ENCODE measurements around the gene FOLR1.

Gene FOLR1

DNA sequence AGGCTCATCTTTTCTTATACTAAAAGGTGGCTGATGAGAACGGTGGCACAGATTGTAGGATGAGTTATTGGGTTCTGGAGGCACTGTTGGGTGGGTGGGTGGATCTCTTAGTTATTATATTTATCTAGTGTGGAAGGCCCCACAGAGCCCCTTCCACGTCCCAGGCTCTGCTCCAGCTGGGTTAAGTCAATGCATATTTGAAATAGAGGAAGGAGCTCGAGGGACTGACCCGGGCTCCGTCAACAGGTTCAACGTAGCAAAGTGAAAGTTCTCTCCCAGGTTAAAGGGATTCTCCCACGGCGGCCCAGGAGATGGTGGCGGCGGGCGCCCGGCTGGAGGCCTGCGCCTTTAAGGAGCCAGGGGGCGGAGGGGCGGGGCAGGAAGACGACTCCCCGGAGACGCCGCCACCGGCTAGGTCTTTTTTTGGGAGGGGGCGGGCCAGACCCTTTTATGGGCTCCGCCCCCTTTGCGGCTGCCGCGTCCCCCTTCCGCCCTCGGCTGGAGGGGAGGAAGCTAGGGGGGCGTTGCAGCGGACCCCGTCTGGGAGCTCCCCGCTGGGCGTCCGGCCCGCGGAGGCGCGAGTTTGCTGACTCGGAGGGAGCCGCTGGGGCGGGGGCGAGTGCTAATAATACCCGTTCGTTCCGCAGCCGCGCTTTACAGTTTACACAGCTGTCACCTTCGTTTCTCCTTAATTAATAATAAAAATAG, 31.1 kb downstream of the FOLR1 start:
- Mint-ChIP-seq H3K4me3 (peak overlapping the region; percentile 98 to 99), H3K9me3 (no peaks in the 10 kb centered on the region), H3K36me3 (ENCODE audit: insufficient read depth) (peaks cover 9% of the 10 kb centered on the region), H3K4me1 (ENCODE audit: low read depth in 2 of 2) (peaks cover 31 to 36% of the 10 kb centered on the region in 2 donors), H3K27me3 (peaks cover 7 to 9% of the 10 kb centered on the region in 2 donors), H3K27ac (peak overlapping the region; percentile 98)
- DNase-seq = peak; percentile 92 to 93 (median 92)
- peak; percentile 74 for ATAC-seq (replicated peaks)

DNA sequence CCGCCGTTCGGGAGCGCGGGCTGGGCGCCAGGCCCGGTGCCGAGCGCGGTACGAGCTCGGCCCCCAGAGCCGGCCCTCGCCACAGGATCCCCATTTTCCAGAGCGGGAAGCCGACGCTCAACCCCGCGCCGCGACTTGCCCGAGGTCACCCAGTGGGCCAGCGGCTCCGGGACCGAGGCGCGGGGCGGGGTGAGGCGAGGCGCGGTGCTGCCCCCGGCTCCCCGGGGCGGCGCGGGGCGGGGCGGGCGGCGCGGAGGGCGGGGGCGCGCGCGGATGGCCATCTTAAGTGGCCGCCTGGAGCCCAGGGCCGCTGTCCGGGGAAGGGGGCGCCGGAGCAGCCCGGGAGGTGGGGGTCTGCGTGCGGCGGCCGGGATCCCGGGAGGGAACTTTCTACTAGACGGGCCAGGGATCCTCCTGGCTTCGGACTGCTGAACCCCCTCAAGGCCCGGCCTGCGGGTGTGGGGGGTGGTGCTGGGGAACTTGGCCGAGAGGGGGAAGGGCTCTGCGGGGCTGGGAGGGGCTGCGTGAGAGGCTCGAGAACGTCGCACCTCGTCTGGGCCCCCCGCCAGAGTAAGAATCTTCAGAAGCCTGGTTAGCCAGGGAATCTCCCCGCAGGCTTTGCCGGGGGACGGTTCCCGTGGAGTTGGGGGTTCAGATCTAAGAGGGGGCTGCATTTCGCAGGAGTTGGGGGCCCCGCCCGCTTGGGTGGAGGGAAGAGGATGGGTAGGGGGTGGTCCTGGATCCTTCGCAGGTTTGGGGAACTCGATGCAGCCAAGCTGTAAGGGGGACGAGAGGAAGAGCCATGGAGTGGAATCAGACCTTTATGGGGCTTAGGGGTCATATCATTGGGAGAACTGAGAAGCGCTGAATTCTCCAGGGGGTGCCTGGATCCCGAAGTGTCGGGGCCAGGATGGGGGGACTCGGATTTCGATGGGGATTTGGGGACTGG, 31.9 kb downstream of the FOLR1 start:
- Mint-ChIP-seq H3K27me3 (peaks cover 0 to 1% of the 10 kb centered on the region in 2 donors), H3K4me1 (ENCODE audit: low read depth in 2 of 2) (peaks cover 32 to 39% of the 10 kb centered on the region in 2 donors), H3K4me3 (peak overlapping the region; percentile 98 to 99), H3K27ac (peak overlapping the region; percentile 98), H3K9me3 (no peaks in the 10 kb centered on the region), H3K36me3 (ENCODE audit: insufficient read depth) (peaks cover 9% of the 10 kb centered on the region)
- DNase-seq = peak; percentile 40 to 47 (median 42)
- peak; percentile 46 for ATAC-seq (replicated peaks)

GRCh38 chr11:72224564-72225410, 32.8 kb downstream of the FOLR1 start, which contains the start of gene INPPL1:
TSS of gene INPPL1 (plus strand) at chr11:72224767. CDS start at chr11:72224985, 218 bp downstream.
- no peak for ATAC-seq (replicated peaks)

DNA sequence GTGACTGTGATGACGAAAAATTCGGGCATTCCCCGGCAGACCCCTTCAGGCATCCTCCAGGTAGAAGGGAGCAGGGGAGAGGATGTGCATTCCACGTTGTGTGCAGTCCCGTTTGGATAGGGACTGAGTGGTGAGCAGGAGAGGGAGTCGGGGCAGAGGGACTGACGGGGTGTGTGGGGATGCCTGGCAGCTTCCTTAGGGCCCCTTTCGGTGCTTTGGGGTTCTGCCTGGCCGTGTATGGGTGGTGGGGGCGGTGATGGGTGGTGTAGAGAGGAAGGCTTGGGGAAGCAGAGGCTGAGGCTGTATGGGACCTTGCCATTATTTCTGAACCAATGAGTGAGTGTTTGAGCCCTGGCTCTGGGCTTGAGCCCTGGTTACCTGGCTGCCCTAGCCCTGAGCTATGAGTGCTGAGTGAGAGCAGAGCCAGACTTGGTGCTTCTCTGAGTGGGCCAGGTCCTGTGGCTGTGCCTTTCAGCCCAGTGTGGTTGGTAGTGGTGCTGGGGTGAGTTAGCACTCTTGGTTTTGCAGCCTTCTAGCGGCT, 33.5 kb downstream of the FOLR1 start:
- H3K36me3 Mint-ChIP-seq (ENCODE audit: insufficient read depth) = peaks cover 14% of the 10 kb centered on the region
- peak overlapping the region; percentile 98 to 99 for H3K4me3 Mint-ChIP-seq
- no peaks in the 10 kb centered on the region for H3K9me3 Mint-ChIP-seq
- H3K27ac Mint-ChIP-seq = peak overlapping the region; percentile 92 to 98
- peak; percentile 39 for ATAC-seq (replicated peaks)
- H3K27me3 Mint-ChIP-seq = no peaks in the 10 kb centered on the region
- DNase-seq = peak; percentile 40 to 49 (median 42)
- peaks cover 36 to 42% of the 10 kb centered on the region in 2 donors for H3K4me1 Mint-ChIP-seq (ENCODE audit: low read depth in 2 of 2)

More at GRCh38 chr11:72224564-72225410, 32.8 kb downstream of the FOLR1 start, which contains the start of gene INPPL1:
- no peak for DNase-seq
- peaks cover 36 to 42% of the 10 kb centered on the region in 2 donors for H3K4me1 Mint-ChIP-seq (ENCODE audit: low read depth in 2 of 2)
- H3K9me3 Mint-ChIP-seq = no peaks in the 10 kb centered on the region
- peak within 1 kb of the TSS; percentile 98 to 99 for H3K4me3 Mint-ChIP-seq
- H3K27ac Mint-ChIP-seq = peak within 1 kb of the TSS; percentile 98
- H3K36me3 Mint-ChIP-seq (ENCODE audit: insufficient read depth) = peaks cover 14% of the 10 kb centered on the region
- no peaks in the 10 kb centered on the region for H3K27me3 Mint-ChIP-seq

DNA sequence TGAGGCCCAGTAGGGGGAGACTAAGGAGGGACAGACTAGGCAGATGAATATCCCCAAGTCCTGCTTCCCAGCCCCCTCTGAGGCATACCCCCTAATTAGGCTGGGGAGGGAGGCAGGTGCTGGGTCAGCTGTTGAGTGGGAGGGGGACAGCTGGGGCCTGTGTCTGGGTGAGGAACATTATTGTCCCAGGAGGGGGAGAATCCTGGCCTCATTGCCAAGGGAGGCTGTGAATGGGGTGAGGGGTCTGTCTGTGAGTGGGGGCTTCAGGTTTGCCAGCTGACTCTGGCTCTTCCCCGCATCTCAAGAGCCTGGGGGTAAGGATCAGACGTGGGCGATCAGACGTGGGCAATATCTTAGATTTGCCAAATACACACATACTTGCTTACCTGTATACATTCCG, 34.8 kb downstream of the FOLR1 start:
- DNase-seq (no peak), ATAC-seq (replicated peaks) (no peak)
- H3K4me3 Mint-ChIP-seq = no peak overlapping the region
- peaks cover 36 to 42% of the 10 kb centered on the region in 2 donors for H3K4me1 Mint-ChIP-seq (ENCODE audit: low read depth in 2 of 2)
- H3K27me3 Mint-ChIP-seq = no peaks in the 10 kb centered on the region
- no peaks in the 10 kb centered on the region for H3K9me3 Mint-ChIP-seq
- peaks cover 16% of the 10 kb centered on the region for H3K36me3 Mint-ChIP-seq (ENCODE audit: insufficient read depth)
- peak overlapping the region in 1 of 2 donors; percentile 92 for H3K27ac Mint-ChIP-seq

GRCh38 chr11:72227316-72228228, 35.6 kb downstream of the FOLR1 start:
- peaks cover 23% of the 10 kb centered on the region for H3K36me3 Mint-ChIP-seq (ENCODE audit: insufficient read depth)
- H3K4me1 Mint-ChIP-seq (ENCODE audit: low read depth in 2 of 2) = peaks cover 31 to 36% of the 10 kb centered on the region in 2 donors
- DNase-seq (no peak), ATAC-seq (replicated peaks) (no peak)
- H3K27me3 Mint-ChIP-seq = no peaks in the 10 kb centered on the region
- no peaks in the 10 kb centered on the region for H3K9me3 Mint-ChIP-seq
- peak overlapping the region in 1 of 2 donors; percentile 92 for H3K27ac Mint-ChIP-seq
- no peak overlapping the region for H3K4me3 Mint-ChIP-seq

- H3K9me3 Mint-ChIP-seq = no peaks in the 10 kb centered on the region
Observed at GRCh38 chr11:72228229-72228843, 36.4 kb downstream of the FOLR1 start.

DNA sequence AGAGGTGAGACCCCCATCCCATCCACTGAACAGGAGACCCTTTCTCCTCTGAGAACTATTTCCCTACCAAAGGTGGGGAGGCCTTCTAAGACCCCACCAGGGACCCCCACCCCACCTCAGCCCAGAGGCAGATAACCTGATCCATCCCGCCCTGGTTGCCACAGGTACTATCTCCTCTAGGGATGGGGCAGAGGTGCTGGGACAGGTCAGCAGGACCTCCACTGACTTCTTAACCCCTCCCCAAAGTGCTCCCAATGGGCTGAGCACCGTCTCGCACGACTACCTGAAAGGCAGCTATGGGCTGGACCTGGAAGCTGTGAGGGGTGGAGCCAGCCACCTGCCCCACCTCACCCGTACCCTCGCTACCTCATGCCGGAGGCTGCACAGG, 36.9 kb downstream of the FOLR1 start:
- no peaks in the 10 kb centered on the region for H3K27me3 Mint-ChIP-seq
- H3K4me3 Mint-ChIP-seq = no peak overlapping the region
- H3K9me3 Mint-ChIP-seq = no peaks in the 10 kb centered on the region
- H3K27ac Mint-ChIP-seq = peak overlapping the region; percentile 54 to 77
- peaks cover 28 to 35% of the 10 kb centered on the region in 2 donors for H3K4me1 Mint-ChIP-seq (ENCODE audit: low read depth in 2 of 2)
- no peak for ATAC-seq (replicated peaks)
- DNase-seq = no peak
- peaks cover 24% of the 10 kb centered on the region for H3K36me3 Mint-ChIP-seq (ENCODE audit: insufficient read depth)

More at GRCh38 chr11:72228229-72228843, 36.4 kb downstream of the FOLR1 start:
- peaks cover 24% of the 10 kb centered on the region for H3K36me3 Mint-ChIP-seq (ENCODE audit: insufficient read depth)
- peak overlapping the region; percentile 54 to 77 for H3K27ac Mint-ChIP-seq
- ATAC-seq (replicated peaks) (no peak), DNase-seq (no peak)
- peaks cover 27 to 31% of the 10 kb centered on the region in 2 donors for H3K4me1 Mint-ChIP-seq (ENCODE audit: low read depth in 2 of 2)
- H3K4me3 Mint-ChIP-seq = no peak overlapping the region
- H3K27me3 Mint-ChIP-seq = no peaks in the 10 kb centered on the region

DNA sequence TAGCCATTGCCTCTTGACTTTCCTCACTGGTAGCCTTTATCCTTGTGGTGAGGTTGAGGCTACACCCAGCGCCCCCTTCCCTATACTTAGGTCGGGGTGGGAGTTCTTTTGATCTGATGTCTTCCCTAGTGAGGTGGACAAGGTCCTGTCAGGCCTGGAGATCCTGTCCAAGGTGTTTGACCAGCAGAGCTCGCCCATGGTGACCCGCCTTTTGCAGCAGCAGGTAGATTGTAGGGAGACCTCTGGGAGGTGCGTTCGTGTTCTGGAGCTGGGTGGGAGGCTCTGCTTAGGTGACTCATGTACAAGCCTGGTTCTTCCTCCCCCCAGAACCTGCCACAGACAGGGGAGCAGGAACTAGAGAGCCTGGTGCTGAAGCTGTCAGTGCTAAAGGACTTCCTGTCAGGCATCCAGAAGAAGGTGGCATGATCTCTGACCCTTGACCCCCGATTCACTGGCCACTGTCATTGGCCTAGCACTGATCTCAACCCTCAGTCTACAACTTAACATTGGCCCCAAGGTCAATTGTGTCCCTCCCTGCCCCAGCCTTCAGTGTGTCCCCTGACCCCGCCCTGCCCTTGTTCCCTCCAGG, 37.5 kb downstream of the FOLR1 start:
- H3K36me3 Mint-ChIP-seq (ENCODE audit: insufficient read depth) = peaks cover 20% of the 10 kb centered on the region
- H3K9me3 Mint-ChIP-seq = no peaks in the 10 kb centered on the region
- H3K27me3 Mint-ChIP-seq = no peaks in the 10 kb centered on the region
- H3K4me3 Mint-ChIP-seq = no peak overlapping the region
- no peak for DNase-seq
- H3K27ac Mint-ChIP-seq = peak overlapping the region; percentile 54 to 77
- no peak for ATAC-seq (replicated peaks)
- peaks cover 24 to 34% of the 10 kb centered on the region in 2 donors for H3K4me1 Mint-ChIP-seq (ENCODE audit: low read depth in 2 of 2)

DNA sequence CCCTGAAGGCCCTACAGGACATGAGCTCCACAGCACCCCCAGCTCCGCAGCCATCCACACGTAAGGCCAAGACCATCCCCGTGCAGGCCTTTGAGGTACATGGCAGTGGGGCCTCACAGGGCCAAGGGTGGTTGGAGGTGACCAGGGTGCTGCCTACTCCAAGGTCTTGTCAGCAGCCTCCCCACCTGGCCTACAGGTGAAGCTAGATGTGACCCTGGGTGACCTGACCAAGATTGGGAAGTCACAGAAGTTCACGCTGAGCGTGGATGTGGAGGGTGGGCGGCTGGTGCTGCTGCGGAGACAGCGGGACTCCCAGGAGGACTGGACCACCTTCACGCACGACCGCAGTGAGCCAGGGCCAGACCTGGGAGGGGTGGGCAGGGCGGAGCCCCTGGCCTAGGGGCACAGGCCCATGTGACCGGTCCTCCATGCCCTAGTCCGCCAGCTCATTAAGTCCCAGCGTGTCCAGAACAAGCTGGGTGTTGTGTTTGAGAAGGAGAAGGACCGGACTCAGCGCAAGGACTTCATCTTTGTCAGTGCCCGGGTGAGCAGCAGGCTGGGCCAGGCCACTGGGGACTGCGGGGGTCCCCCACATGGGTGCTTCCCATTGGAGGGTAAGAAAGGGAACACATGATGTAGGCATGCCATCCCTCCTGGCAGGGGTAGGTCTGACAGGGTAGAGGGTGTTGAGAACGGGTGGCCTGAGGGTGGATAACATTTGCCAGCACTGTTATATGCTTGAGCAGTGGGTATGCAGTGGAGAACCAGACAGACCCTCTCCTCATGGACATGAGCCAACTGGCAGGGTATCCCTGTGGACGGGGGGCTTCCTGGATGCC, 38.2 kb downstream of the FOLR1 start:
- no peaks in the 10 kb centered on the region for H3K27me3 Mint-ChIP-seq

More for the DNA sequence above, 38.2 kb downstream of the FOLR1 start:
- no peak for ATAC-seq (replicated peaks)
- H3K4me1 Mint-ChIP-seq (ENCODE audit: low read depth in 2 of 2) = peaks cover 24 to 33% of the 10 kb centered on the region in 2 donors
- no peak overlapping the region for H3K27ac Mint-ChIP-seq
- no peak for DNase-seq
- H3K4me3 Mint-ChIP-seq = no peak overlapping the region
- H3K36me3 Mint-ChIP-seq (ENCODE audit: insufficient read depth) = peaks cover 20% of the 10 kb centered on the region
- H3K9me3 Mint-ChIP-seq = no peaks in the 10 kb centered on the region

Measured in effector memory CD8-positive, alpha-beta T cell (primary cell).